Stomach smooth muscle (tissue), 2 donors: ENCODE measurements around the gene SRP54.

Experiments used
- H3K27ac ChIP-seq: one replicate; pipeline ENCODE4 v1.7.0; 2013; ENCODE audit warnings: mild to moderate bottlenecking, low read length, inconsistent platforms
- H3K27me3 ChIP-seq, 2 donors: one replicate each; pipeline ENCODE4 v1.7.0; 2013; ENCODE audit warnings: low read length in 2 of 2; ENCODE audit not compliant: insufficient read depth in 2 of 2, control insufficient read depth in 1 of 2
- H3K36me3 ChIP-seq, 2 donors: one replicate each; pipeline ENCODE4 v1.7.0; 2013; ENCODE audit warnings: low read length in 2 of 2; ENCODE audit not compliant: control insufficient read depth in 2 of 2, insufficient read depth in 2 of 2
- H3K4me1 ChIP-seq: one replicate; pipeline ENCODE4 v1.7.0; 2013; ENCODE audit warnings: low read length; ENCODE audit not compliant: control insufficient read depth, insufficient read depth
- H3K4me3 ChIP-seq, 2 donors: one replicate each; pipeline ENCODE4 v1.7.0; 2013; ENCODE audit warnings: low read length in 2 of 2
- H3K9ac ChIP-seq, 2 donors: one replicate each; pipeline ENCODE4 v1.7.0; 2013; ENCODE audit warnings: low read length in 2 of 2, mild to moderate bottlenecking in 1 of 2
- H3K9me3 ChIP-seq, 2 donors: one replicate each; pipeline ENCODE4 v1.7.0; 2013; ENCODE audit warnings: low read length in 2 of 2; ENCODE audit not compliant: control insufficient read depth in 2 of 2
- donor health status: healthy.
- donor health status: Pancreatic carcinoma.

The SRP54 gene

DNA sequence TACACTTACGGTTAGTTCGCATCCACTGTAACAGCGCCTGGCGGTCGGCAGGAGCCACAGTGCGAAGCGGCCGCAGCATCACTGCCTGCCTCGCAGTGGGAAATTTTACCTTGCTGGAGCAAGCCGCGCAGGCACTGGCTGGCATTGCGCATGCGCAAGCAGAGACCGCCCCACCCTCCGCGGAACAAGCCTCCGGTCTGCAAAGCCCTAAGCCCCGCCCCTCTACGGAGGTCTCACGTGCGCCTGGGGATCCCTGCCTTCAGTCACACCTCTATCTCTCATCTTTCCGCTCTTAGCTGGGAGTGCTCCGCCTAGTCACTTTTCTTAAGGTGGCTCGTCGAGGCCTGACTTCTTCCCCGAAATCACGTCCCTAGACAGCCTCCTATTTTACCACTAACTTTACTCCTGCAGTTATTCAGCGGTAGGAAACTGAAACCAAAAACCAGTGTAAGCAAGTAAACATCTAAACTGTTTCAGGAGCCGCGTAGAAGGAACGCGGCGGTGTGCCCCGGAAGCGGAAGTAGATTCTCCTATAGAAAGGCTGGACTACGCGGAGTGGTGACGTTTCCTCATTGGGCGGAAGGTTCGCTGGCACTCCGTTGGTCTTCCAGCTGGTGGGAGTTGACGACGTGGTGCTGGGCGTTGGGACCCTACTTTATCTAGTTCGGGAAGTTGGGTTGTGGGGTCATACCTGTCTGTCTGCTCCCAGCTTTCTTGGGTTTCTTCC lies at the start of gene SRP54:
Gene SRP54 (plus strand): TSS at position 572 of the 727 bp plus-strand sequence. CDS start 13,718 bp downstream, outside the sequence.
- Histone ChIP-seq H3K4me1 (peaks cover 17% of the 10 kb centered on the region), H3K27me3 (no peaks in the 10 kb centered on the region)

DNA sequence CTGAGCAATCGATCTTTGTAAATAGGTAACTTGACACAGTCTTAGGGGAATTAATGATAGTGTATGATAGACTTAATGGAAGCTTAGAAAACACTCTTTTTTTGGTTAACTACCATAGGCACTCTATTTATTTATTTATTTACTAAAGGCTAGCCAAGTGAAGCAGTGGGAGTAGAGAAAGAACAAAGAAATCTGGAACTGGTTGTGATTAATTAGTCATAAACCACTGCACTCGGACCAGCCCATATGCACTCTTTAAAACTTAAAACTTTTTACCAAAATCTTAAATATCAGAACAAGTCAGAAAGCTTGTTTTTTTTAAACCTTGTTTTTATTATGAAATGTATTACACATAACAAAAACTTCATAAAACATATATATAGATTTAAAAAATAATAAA lies 49.5 kb upstream of the SRP54 start:
- Histone ChIP-seq H3K4me3 (no peak overlapping the region), H3K9ac (no peak overlapping the region), H3K27me3 (no peaks in the 10 kb centered on the region), H3K27ac (no peak overlapping the region), H3K36me3 (no peaks in the 10 kb centered on the region), H3K4me1 (no peaks in the 10 kb centered on the region), H3K9me3 (no peaks in the 10 kb centered on the region)

More for the DNA sequence above, at the start of gene SRP54:
- Histone ChIP-seq H3K9ac (peak within 1 kb of the TSS; percentile 95 to 98), H3K36me3 (no peaks in the 10 kb centered on the region), H3K9me3 (no peaks in the 10 kb centered on the region), H3K27ac (peak within 1 kb of the TSS; percentile 99), H3K4me3 (peak within 1 kb of the TSS; percentile 93 to 97)

DNA sequence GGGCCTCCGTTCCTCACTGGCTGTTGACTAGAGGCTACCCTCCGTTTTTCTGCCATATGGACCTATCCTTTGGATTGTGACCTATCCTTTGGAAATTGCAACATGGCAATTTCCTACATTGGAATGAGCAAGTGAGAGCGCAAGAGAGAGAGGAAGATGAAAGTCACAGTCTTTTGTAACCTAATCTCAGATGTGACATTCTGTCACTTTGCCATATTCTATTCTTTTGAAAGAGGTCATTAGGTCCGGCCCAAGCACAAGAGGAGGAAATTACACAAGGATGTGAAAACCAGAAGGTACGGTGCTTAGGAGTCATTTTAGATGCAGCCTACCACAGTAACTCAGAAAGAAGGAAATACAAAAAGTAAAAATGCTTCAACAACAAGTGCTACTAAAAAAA lies 47.3 kb upstream of the SRP54 start:
- Histone ChIP-seq H3K9me3 (no peaks in the 10 kb centered on the region), H3K27ac (no peak overlapping the region), H3K4me3 (no peak overlapping the region), H3K9ac (no peak overlapping the region), H3K4me1 (no peaks in the 10 kb centered on the region), H3K36me3 (no peaks in the 10 kb centered on the region), H3K27me3 (no peaks in the 10 kb centered on the region)

DNA sequence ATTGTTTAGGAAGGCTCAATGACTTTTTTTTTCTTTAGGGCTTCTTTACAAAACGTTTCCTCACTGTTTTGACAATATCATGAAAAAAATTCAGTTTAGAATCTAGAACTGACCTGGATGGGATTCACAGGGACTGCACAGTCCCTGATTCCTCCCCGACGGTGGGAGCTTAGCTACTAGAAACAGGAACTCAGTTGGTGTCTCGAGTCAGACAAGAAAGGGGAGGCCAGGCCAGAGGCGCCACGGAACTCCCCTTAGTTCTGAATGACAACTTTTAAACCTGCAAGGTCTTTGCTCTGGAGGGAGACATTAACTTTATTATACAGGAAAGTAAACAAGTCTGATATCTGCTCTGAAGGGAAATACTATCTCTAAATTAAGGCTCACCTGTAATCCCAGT lies 45.4 kb upstream of the SRP54 start:
- no peaks in the 10 kb centered on the region for H3K9me3 ChIP-seq
- no peaks in the 10 kb centered on the region for H3K27me3 ChIP-seq
- no peaks in the 10 kb centered on the region for H3K4me1 ChIP-seq
- no peak overlapping the region for H3K27ac ChIP-seq
- H3K9ac ChIP-seq, result no peak overlapping the region
- H3K36me3 ChIP-seq, result no peaks in the 10 kb centered on the region
- H3K4me3 ChIP-seq, result no peak overlapping the region

DNA sequence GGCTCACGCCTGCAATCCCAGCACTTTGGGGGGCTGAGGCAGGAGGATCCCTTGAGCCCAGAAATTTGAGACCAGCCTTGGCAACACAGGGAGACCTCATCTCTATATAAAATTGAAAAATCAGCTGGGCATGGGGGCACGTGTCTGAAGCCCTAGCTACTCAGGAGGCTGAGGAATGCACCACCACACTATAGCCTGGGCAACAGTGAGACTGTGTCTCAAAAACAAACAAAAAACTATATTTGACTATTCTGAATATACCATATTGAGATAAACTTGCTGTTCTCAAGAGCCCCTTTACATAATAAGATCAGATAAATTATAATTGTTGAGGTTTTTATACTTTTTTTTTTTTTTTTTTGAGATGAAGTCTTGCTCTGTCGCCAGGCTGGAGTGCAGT lies 44.9 kb upstream of the SRP54 start:
- Histone ChIP-seq H3K27me3 (no peaks in the 10 kb centered on the region), H3K36me3 (no peaks in the 10 kb centered on the region), H3K4me1 (no peaks in the 10 kb centered on the region), H3K27ac (no peak overlapping the region), H3K4me3 (no peak overlapping the region), H3K9me3 (no peaks in the 10 kb centered on the region), H3K9ac (no peak overlapping the region)

DNA sequence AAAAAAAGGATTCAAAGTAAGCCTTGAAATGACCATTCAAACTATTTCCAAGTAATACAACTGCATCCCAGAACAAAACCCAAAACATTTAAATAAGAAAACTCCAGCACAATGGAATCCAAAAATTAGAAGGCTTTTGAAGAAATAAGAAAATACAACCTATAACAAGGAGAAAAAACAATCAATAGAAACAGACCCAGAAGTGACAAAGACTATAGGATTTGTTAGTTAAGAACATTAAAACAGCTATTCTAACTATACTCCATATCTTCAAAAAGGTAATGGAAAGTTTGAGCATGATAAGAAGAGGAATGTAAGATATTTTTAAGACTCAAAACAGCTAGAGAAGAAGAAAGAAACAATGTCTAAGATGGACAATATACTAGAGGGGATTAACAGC lies 39.3 kb upstream of the SRP54 start:
- H3K27ac ChIP-seq, result no peak overlapping the region
- H3K4me3 ChIP-seq, result no peak overlapping the region
- no peaks in the 10 kb centered on the region for H3K4me1 ChIP-seq
- peaks cover 0 to 9% of the 10 kb centered on the region in 2 donors for H3K9me3 ChIP-seq
- H3K27me3 ChIP-seq, result no peaks in the 10 kb centered on the region
- no peaks in the 10 kb centered on the region for H3K36me3 ChIP-seq
- H3K9ac ChIP-seq, result no peak overlapping the region

DNA sequence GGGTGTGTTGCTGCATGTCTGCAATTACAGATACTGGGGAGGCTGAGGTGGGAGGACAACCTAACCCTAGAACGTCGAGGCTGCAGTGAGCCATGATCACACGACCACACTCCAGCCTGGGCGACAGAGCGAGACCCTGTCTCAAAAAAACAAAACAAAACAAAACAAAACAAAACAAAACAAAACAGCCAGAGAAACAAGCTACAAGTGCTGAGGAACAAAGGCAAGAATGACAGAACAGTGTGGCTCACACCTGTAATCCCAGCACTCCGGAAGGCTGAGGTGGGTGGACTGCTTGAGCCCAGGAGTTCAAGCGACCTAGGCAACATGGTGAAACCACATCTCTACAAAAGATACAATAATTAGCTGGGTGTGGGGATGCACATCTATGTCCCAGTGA lies 38.0 kb upstream of the SRP54 start:
- peaks cover 0 to 9% of the 10 kb centered on the region in 2 donors for H3K9me3 ChIP-seq
- H3K4me1 ChIP-seq, result no peaks in the 10 kb centered on the region
- no peak overlapping the region for H3K9ac ChIP-seq
- no peak overlapping the region for H3K4me3 ChIP-seq
- no peak overlapping the region for H3K27ac ChIP-seq
- H3K27me3 ChIP-seq, result no peaks in the 10 kb centered on the region
- H3K36me3 ChIP-seq, result no peaks in the 10 kb centered on the region

DNA sequence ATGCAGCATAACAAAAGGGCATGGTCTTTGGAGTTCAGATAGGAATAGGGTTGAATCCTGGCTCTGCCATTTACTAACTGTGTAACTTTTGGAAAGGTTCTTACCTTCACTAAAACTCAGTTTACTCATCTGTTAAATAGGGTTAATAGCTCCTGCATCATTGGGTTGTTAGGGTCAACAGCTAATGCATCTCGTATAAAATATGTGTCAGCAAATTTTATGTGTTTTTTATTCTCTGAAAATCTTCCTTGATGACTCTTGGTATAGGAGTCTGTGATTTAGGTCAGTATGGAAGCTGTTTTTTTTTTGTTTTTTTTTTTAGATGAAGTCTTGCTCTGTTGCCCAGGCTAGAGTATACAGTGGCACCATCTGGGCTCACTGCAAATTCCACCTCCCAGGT lies 36.1 kb upstream of the SRP54 start:
- peaks cover 0 to 9% of the 10 kb centered on the region in 2 donors for H3K9me3 ChIP-seq

DNA sequence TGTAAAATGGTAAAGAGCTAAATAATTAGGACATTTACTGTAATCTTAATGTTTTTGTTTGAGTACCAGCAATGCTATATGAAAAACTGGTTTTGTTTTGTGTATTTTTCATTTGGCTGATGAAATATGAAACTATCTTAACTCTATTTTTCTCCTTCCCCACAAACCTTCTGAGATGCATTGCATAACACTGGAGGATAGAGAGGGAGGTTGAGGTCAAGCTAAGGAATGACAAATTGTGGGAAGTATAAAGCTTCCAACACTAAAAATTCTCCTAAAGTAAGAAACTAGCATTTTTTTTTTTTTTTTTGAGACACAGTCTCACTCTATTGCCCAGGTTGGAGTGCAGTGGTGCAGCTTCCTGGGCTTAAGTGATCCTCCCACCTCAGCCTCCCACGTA lies 31.5 kb upstream of the SRP54 start:
- no peak overlapping the region for H3K9ac ChIP-seq
- H3K4me1 ChIP-seq, result no peaks in the 10 kb centered on the region
- no peaks in the 10 kb centered on the region for H3K27me3 ChIP-seq
- no peaks in the 10 kb centered on the region for H3K9me3 ChIP-seq
- no peaks in the 10 kb centered on the region for H3K36me3 ChIP-seq
- no peak overlapping the region for H3K27ac ChIP-seq
- no peak overlapping the region for H3K4me3 ChIP-seq

More for the DNA sequence above, 36.1 kb upstream of the SRP54 start:
- Histone ChIP-seq H3K9ac (no peak overlapping the region), H3K27me3 (no peaks in the 10 kb centered on the region), H3K27ac (no peak overlapping the region), H3K4me3 (no peak overlapping the region), H3K4me1 (no peaks in the 10 kb centered on the region), H3K36me3 (no peaks in the 10 kb centered on the region)

DNA sequence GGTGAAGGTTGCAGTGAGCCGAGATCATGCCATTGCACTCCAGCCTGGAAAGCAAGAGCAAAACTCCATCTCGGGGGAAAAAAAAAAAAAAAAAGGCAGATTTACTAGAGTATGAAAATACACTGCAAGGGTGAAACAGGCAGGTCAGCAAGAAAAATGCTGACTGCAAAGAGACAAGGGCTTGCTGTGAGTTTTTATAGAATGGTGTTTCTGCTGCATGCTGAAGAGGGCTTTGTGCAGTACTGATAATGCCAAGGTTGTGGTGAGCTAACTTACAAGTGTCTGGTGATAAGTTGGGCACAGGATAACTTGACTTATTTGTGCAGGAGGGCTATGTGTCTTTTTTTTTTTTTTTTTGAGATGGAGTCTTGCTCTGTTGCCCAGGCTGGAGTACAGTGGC lies 25.9 kb upstream of the SRP54 start:
- Histone ChIP-seq H3K4me1 (no peaks in the 10 kb centered on the region), H3K27ac (no peak overlapping the region), H3K36me3 (no peaks in the 10 kb centered on the region), H3K9ac (no peak overlapping the region), H3K9me3 (no peaks in the 10 kb centered on the region), H3K4me3 (no peak overlapping the region), H3K27me3 (no peaks in the 10 kb centered on the region)

DNA sequence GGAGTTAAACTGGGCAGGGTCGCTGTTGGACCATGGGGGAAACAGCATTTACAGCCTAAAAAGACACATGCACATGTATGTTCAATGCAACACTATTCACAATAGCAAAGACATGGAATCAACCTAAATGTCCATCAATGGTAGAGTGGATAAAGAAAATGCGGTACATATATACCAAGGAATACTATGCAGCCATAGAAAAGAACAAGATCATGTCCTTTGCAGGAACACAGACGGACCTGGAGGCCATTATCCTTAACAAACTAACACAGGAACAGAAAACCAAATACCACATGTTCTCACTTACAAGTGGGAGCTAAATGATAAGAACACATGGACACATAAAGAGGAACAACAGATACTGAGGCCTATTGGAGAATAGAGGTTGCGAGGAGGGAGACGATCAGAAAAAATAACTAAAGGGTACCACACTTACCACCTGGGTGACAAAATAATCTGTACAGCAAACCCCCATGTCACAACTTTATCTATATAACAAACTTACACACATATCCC lies 25.0 kb upstream of the SRP54 start:
- H3K27ac ChIP-seq, result no peak overlapping the region
- no peak overlapping the region for H3K4me3 ChIP-seq
- H3K36me3 ChIP-seq, result no peaks in the 10 kb centered on the region

More for the DNA sequence above, 25.0 kb upstream of the SRP54 start:
- H3K27me3 ChIP-seq, result no peaks in the 10 kb centered on the region
- no peaks in the 10 kb centered on the region for H3K4me1 ChIP-seq
- H3K9me3 ChIP-seq, result no peaks in the 10 kb centered on the region
- no peak overlapping the region for H3K9ac ChIP-seq
